NCI-H2196 (cell line): Measurements from ENCODE around the gene APC2.
"Not testable (repeated sequence)": the region's sequence is repeated elsewhere in the genome, so short reads cannot be mapped to it uniquely, and the experiment has no call there.

Experiments
- DNase-seq: peaks from one replicate; lab custom pipeline; 2025; ENCODE audit not compliant: unreplicated experiment; lab: John Stamatoyannopoulos, UW

Gene APC2

DNA sequence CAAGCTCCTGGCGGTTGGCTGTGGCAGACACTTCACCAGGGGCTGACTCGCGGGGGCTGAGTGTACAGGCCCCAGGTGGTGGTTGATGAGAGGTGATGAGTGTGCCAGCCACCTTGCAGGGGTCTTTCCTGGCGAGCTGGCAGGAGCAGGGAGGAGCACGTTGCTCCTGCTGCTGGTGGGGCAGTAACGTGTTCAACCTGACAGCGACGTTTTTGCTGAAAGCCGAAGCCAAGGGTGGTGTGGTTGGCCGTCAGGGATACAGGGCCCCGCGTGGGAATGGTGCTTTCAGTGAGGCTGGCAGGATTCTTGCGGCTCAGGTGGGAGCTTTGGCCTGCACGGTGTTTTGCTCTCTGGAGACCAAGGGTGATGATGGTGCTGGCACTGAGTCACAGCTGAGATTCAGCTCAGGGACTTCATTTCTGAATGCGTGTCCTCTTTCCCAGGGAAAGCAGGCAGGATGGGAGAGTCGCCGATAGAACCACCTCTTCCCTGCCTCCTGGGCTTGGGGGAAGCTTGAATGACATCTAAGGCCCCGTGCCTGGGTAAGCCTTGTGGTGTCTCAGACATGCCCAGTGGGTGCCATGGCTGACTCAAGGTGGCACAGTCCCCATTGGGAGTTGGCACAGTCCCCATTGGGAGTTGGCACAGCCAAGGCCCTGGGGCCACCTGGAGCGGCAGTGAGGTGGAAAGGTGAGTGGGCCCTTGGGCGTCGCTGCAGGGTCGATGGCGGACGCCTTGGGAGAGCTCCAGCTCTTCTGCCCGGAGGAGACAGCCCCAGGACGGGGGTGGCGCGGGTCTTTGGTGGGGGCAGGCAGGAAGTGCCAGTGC lies 33.7 kb upstream of the APC2 start:
- DNase-seq, result no peak

DNA sequence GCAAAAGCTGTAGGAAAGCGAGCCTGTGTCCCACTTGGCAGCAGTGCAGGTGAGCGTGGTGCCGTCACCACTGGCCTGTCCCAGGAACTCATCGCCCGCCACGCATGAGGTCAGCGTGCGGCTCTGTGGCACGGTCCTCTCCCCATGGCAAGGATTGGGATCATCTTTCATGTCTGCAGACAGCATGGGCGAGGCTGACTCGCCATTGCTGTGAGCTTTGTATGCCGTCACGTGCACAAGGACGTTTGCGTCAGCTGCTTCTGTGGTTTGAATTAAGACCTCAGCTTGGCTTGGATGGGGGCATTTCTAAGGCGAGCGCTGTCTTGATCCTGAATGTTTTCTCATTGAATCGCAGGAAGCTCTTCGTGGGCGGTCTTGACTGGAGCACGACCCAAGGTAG lies 32.8 kb upstream of the APC2 start:
- no peak for DNase-seq

DNA sequence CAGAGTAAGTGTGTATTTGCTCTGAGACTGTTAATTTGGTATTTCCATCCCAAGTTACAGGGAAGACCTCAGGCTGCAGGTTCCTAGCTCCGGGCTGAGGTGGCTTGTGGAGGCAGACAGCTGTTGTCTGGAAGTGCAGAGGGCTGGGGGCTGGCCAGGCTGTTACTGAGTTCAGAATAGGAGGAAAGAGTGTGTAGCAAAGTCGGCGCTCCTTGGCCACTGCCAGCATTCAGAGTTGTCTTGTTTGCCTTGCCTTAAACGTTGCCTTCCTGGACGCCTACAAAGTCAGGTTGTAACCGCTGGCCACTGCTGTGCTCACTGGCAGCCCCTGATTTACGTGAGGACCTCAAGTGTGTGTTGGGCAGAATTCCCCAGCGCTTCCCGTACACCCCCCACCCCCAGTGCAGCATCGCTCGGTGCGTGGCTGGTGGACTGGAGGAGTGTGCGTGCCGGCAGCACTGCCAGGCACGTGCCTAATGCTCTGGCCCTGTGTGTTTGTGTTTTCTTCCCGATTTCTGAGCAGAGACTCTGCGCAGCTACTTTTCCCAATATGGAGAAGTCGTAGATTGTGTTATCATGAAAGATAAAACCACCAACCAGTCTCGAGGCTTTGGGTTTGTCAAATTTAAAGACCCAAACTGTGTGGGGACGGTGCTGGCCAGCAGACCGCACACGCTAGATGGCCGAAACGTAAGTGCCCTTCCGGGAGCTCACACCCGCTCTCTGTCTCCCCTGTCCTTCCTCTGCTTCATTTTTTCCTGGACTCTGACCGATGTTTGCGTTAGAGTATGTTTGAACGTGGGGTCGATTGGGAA lies 32.0 kb upstream of the APC2 start:
- no peak for DNase-seq

- no peak for DNase-seq
These were observed 31.5 kb upstream of the APC2 start for GRCh38 chr19:1418496-1418775.

DNA sequence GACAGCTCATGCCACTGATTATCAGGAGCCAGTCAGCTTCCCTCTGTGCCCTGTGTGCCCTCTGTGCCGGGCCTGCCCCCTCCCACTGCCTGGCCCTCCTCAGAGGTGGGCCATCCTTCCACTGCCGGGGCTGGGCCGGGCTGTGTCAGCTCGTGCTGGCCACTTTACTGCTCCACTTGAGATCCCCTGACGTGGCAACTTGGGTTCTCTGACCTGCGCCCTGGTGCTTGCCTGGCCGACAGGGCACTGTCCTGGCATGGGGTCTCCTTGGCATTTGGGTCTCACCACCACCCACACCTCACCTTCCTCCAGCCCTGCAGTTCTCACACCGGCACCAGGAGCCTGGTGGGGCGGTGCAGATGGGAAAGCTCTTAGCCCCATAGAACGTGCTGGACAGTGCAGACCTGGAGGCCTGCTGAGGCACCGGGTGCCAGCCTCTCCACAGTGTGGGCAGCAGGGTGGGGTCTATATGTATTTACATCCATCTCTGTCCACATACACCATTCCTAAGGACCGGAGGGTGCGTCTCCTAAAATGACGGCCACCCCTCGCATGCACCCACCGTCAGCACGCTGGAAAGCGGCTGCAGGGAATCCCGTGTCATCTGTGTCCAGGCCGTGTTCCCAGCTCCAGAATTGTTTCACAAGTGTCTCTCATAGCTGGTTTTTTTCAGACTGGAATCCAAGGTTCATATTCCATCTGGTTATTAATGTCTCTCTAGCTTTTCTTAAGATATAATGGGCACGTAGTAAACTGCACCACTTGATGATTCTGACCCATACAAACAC lies 30.8 kb upstream of the APC2 start:
- DNase-seq, result no peak

DNA sequence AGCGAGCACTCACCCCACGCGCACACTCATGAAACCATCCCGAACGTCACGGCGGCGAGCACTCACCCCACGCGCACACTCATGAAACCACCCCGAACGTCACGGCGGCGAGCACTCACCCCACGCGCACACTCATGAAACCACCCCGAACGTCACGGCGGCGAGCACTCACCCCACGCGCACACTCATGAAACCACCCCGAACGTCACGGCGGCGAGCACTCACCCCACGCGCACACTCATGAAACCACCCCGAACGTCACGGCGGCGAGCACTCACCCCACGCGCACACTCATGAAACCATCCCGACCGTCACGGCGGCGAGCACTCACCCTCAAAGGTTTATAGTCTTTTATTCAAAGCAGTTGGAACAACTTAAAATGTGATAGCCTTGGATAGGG lies 29.8 kb upstream of the APC2 start:
- not testable (repeated sequence) for DNase-seq

GRCh38 chr19:1420590-1420989 lies 29.3 kb upstream of the APC2 start:
- no peak for DNase-seq

DNA sequence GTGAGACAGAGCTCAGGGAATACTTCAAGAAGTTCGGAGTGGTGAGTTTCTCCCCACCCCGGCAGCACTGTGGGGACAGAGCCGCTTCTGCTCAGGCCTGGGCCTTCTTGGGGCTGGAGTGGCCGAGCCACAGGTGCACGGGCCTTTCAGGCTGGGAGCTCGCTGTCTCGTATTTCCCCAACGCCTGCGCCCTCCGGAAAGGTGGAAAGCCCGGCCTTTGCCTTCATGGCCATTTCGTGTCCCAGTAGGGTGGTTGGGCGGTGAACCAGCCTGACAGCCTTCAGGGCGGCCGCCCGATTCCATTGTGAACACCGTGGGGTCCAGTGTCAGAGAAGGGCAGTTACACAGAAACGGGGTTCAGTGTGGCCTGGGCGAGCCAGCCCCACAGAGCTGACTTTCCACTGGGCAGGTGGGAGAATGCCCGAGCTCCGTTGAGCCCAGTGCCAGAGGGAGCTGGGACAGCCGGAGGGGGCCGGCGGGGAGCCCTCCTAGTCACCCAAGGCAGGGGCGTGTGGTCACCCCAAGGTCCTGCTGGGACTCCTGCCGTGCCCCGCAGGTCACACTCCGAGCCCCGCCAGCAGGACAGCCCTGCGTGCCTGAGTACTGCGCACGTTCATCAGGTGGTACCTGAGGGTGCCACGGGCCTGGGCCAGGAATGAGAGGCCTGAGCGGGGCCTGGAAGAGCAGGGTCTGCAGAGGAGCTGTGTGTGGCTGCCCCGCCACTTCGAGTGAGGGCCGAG lies 28.5 kb upstream of the APC2 start:
- DNase-seq, result no peak

GRCh38 chr19:1421958-1422305 lies 28.0 kb upstream of the APC2 start:
- no peak for DNase-seq

GRCh38 chr19:1422360-1422759 lies 27.6 kb upstream of the APC2 start:
- no peak for DNase-seq

- no peak for DNase-seq
These were observed 27.0 kb upstream of the APC2 start for GRCh38 chr19:1422943-1423342.

- no peak for DNase-seq
These were observed 26.3 kb upstream of the APC2 start for GRCh38 chr19:1423436-1424191.

GRCh38 chr19:1424192-1424955 lies 25.5 kb upstream of the APC2 start:
- DNase-seq, result no peak

GRCh38 chr19:1425102-1425837 lies 24.7 kb upstream of the APC2 start:
- no peak for DNase-seq

GRCh38 chr19:1425902-1426301 lies 24.0 kb upstream of the APC2 start:
- DNase-seq, result no peak

GRCh38 chr19:1426736-1427135 lies 23.2 kb upstream of the APC2 start:
- DNase-seq, result no peak

DNA sequence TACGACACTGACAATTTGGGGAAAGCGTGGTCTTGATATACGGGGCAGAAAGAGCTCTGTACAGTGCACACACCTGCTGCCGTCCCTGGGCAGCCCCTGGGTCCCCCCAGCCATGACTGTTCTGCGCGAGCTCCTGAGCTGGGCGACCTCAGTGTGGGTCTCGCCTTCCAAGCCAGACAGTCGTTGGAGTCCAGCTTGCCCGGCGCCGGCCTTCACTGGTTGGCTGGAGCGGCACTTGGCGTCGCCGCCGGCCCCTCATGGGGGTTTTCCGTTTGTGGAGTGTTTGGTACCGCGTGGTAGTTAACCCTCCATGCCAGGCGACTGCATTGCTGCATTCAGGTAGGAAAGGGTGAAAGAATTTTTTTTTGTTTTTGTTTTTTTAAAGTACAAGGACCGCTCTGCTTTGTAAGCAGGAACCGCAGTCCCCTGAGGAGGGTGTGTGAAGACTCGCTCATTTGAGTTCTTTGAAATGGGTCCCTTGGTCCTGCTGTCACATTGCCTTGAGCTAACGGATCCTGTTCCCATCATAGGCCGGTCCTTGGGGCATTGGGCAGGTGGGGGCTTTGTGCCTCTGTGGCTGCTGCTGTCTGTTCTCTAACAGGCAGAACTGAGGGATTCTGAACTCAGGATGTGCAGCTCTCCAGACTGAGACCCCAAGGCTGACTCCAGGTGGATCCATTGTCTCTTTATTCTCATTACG lies 22.6 kb upstream of the APC2 start:
- DNase-seq, result no peak

DNA sequence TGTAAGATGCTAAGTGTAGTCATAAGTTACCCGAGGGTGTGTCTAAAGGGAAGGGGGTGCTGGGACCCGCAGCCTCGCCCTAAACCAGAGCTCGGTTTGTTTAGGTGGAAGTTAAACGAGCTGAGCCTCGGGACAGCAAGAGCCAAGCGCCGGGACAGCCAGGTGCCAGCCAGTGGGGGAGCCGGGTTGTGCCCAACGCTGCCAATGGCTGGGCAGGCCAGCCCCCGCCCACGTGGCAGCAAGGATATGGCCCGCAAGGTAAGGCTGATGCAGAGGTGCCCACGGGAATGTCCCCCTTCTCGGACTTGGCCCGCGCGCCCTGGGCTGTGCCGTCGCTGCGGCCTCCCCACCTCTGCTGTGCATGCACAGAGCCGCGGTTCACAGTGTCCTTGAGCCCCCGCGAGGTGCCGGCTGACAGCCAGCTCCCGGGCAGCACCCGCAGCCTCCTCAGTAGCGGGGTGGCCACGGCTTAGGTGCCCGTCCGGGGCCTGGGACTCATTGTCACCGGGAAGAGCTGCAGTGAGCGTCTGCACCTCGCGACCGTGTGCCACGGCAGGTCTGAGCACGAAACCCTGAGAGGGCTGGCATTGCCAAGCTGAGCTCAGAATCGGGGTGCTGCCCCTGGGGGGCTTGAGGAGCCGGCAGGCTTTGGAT lies 21.1 kb upstream of the APC2 start:
- DNase-seq, result no peak
